Measurements from ENCODE around the gene PSME3IP1. TPM values are rescaled to one million over a fixed set of nuclear protein-coding genes. Genes with fewer than 3 reads are reported as not detected.
A peak's percentile ranks its signal among the peaks of the same experiment; 100 is the strongest.

PSME3IP1 gene
- polyA plus RNA-seq, 1 donor (not counting 4 experiments of a cell fraction or from before 2014, with no cell fraction given) = 75.7 TPM

GRCh38 chr16:57184887-57185445, 873 bp downstream of the PSME3IP1 start:
- Histone ChIP-seq H3K36me3 (ENCODE audit: control insufficient read depth in 2 of 2, extremely low read depth in 1 of 2, insufficient read depth in 2 of 2, low read length in 2 of 2) (peaks cover 3% of the 10 kb centered on the region in 2 experiments), H3K27me3 (ENCODE audit: control insufficient read depth, extremely low read depth, insufficient read depth, low read length) (no peaks in the 10 kb centered on the region), H3K4me2 (ENCODE audit: control insufficient read depth, extremely low read depth, insufficient read depth, low read depth, low read length) (peak overlapping the region; percentile 84), H3K9ac (ENCODE audit: control insufficient read depth, extremely low read depth, insufficient read depth, low read length) (peak overlapping the region; percentile 97), H3K79me2 (ENCODE audit: control insufficient read depth, insufficient read depth, low read length) (peaks cover 87% of the 10 kb centered on the region), H3K9me3 (ENCODE audit: control insufficient read depth, low read depth, low read length) (no peaks in the 10 kb centered on the region), H2AFZ (ENCODE audit: control insufficient read depth, low read length) (peak overlapping the region; percentile 89), H4K20me1 (ENCODE audit: control insufficient read depth, extremely low read depth, insufficient read depth, low read length) (no peaks in the 10 kb centered on the region), H3K27ac (ENCODE audit: control insufficient read depth, insufficient read depth, low read length) (peak overlapping the region; percentile 90), H3K9me1 (ENCODE audit: control insufficient read depth, extremely low read depth, insufficient read depth, low read length) (no peaks in the 10 kb centered on the region), H3K4me1 (ENCODE audit: control insufficient read depth, extremely low read depth, insufficient read depth, low read length) (peaks cover 16% of the 10 kb centered on the region), H3K4me3 (ENCODE audit: control insufficient read depth in 2 of 3, extremely low read depth in 1 of 3, insufficient read depth in 2 of 3, low read depth in 1 of 3, low read length in 3 of 3) (peak overlapping the region; percentile 74 to 96 (median 84))
- TF ChIP-seq CTCF (optimal IDR thresholded peaks at IDR 0.05 in 1 of 3, IDR thresholded peaks at IDR 0.05 in 1 of 3, conservative IDR thresholded peaks at IDR 0.05 in 1 of 3; ENCODE audit: extremely low read depth in 1 of 3, insufficient read depth in 2 of 3, low read length in 3 of 3) (no peak), EZH2 (IDR thresholded peaks at IDR 0.05; ENCODE audit: low read length) (no peak)
- DNase-seq (ENCODE audit: low read depth, low spot score) (no peak), FAIRE-seq (no peak)
- dilution Hi-C loops (cut with MboI; ENCODE audit: extremely low pct_ligation_motif_present, low sequenced_read_pairs) = no loop called here

GRCh38 chr16:57184113-57184512, 1.7 kb downstream of the PSME3IP1 start:
- no peaks in the 10 kb centered on the region for H3K27me3 ChIP-seq (ENCODE audit: control insufficient read depth, extremely low read depth, insufficient read depth, low read length)
- dilution Hi-C loops (cut with MboI; ENCODE audit: extremely low pct_ligation_motif_present, low sequenced_read_pairs) = no loop called here
- no peak for DNase-seq (ENCODE audit: low read depth, low spot score)
- H3K9ac ChIP-seq (ENCODE audit: control insufficient read depth, extremely low read depth, insufficient read depth, low read length) = no peak overlapping the region
- no peak overlapping the region for H2AFZ ChIP-seq (ENCODE audit: control insufficient read depth, low read length)
- H3K9me1 ChIP-seq (ENCODE audit: control insufficient read depth, extremely low read depth, insufficient read depth, low read length) = no peaks in the 10 kb centered on the region
- H4K20me1 ChIP-seq (ENCODE audit: control insufficient read depth, extremely low read depth, insufficient read depth, low read length) = no peaks in the 10 kb centered on the region
- peaks cover 82% of the 10 kb centered on the region for H3K79me2 ChIP-seq (ENCODE audit: control insufficient read depth, insufficient read depth, low read length)
- H3K4me1 ChIP-seq (ENCODE audit: control insufficient read depth, extremely low read depth, insufficient read depth, low read length) = peaks cover 16% of the 10 kb centered on the region
- TF ChIP-seq EZH2 (IDR thresholded peaks at IDR 0.05; ENCODE audit: low read length) (no peak), CTCF (optimal IDR thresholded peaks at IDR 0.05 in 1 of 3, IDR thresholded peaks at IDR 0.05 in 1 of 3, conservative IDR thresholded peaks at IDR 0.05 in 1 of 3; ENCODE audit: extremely low read depth in 1 of 3, insufficient read depth in 2 of 3, low read length in 3 of 3) (no peak)
- H3K27ac ChIP-seq (ENCODE audit: control insufficient read depth, insufficient read depth, low read length) = no peak overlapping the region
- H3K9me3 ChIP-seq (ENCODE audit: control insufficient read depth, low read depth, low read length) = no peaks in the 10 kb centered on the region
- FAIRE-seq = no peak
- H3K36me3 ChIP-seq (ENCODE audit: control insufficient read depth in 2 of 2, extremely low read depth in 1 of 2, insufficient read depth in 2 of 2, low read length in 2 of 2) = peaks cover 0 to 3% of the 10 kb centered on the region in 2 experiments
- H3K4me2 ChIP-seq (ENCODE audit: control insufficient read depth, extremely low read depth, insufficient read depth, low read depth, low read length) = peak overlapping the region; percentile 84
- H3K4me3 ChIP-seq (ENCODE audit: control insufficient read depth in 2 of 3, extremely low read depth in 1 of 3, insufficient read depth in 2 of 3, low read depth in 1 of 3, low read length in 3 of 3) = no peak overlapping the region
